Liver (tissue), 3 donors: Measurements from ENCODE around the gene PTPRN2.
"Not testable (repeated sequence)": the region's sequence is repeated elsewhere in the genome, so short reads cannot be mapped to it uniquely, and the experiment has no call there.

Source experiments
- CTCF ChIP-seq: fragments of 150-350 bp; IDR thresholded peaks from 2 replicates; pipeline ENCODE4 v1.5.1; 2017; ENCODE audit warnings: improper control_type of control experiment, low read depth, low read length; ENCODE audit not compliant: missing input control
- HNF4A ChIP-seq, 2 donors: conservative IDR thresholded peaks; 2 replicates each; pipeline ENCODE4 v1.6.1; 2016; ENCODE audit warnings: antibody characterized with exemption in 2 of 2, mild to moderate bottlenecking in 2 of 2
- MAX ChIP-seq: IDR thresholded peaks from 2 replicates; pipeline ENCODE4 v1.6.1; 2016; ENCODE audit warnings: antibody characterized with exemption
- REST ChIP-seq: IDR thresholded peaks from 2 replicates; pipeline ENCODE4 v1.6.1; 2016; ENCODE audit warnings: antibody characterized with exemption, mild to moderate bottlenecking
- TAF1 ChIP-seq: conservative IDR thresholded peaks from 2 replicates; pipeline ENCODE4 v1.6.1; 2016; ENCODE audit warnings: antibody characterized with exemption, mild to moderate bottlenecking
- YY1 ChIP-seq: IDR thresholded peaks from 2 replicates; pipeline ENCODE4 v1.6.1; 2016; ENCODE audit warnings: antibody characterized with exemption, mild to moderate bottlenecking
- donor health status: healthy.
- donor health status: healthy.

- not testable (repeated sequence) for TF ChIP-seq CTCF; REST; HNF4A (conservative IDR thresholded peaks at IDR 0.05); TAF1; YY1; MAX
Measured at GRCh38 chr7:157846746-157847145, 740.9 kb downstream of the PTPRN2 start.
